Activated CD8-positive, alpha-beta T cell treated with anti-CD3 and anti-CD28 coated beads for 36 hours (primary cell): ENCODE data around the gene COG7. TPM values are rescaled to one million over a fixed set of nuclear protein-coding genes. Genes with fewer than 3 reads are reported as not detected.

Experiments
- ATAC-seq: fragments of 200-7000 bp; cut with Tn5 transposase; one replicate; pipeline ENCODE4 v1.10.0; 2021; ENCODE audit warnings: mild to moderate bottlenecking, moderate library complexity
- CTCF ChIA-PET: fragments of 350-600 bp; sonication (Branson Sonifier 250); formaldehyde crosslinking; loops from one replicate; lab custom pipeline; 2021; ENCODE audit warnings: antibody characterized with exemption; lab: Charles Lee
- POLR2A ChIA-PET: fragments of 350-600 bp; sonication (Branson Sonifier 250); formaldehyde crosslinking; loops from one replicate; lab custom pipeline; 2021; ENCODE audit warnings: antibody characterized with exemption; lab: Charles Lee
- DNase-seq: peaks from one replicate; pipeline ENCODE4 v3.0.0-alpha.2; 2020
- H3K27ac Mint-ChIP-seq: one replicate; pipeline ENCODE4 v1.8.0; 2021; ENCODE audit warnings: mild to moderate bottlenecking, mixed read lengths
- H3K27me3 Mint-ChIP-seq: one replicate; pipeline ENCODE4 v1.8.0; 2021; ENCODE audit warnings: mixed read lengths
- H3K36me3 Mint-ChIP-seq: one replicate; pipeline ENCODE4 v1.8.0; 2021; ENCODE audit warnings: low read depth, mixed read lengths
- H3K4me1 Mint-ChIP-seq: one replicate; pipeline ENCODE4 v1.8.0; 2021; ENCODE audit warnings: low read depth, mixed read lengths
- H3K4me3 Mint-ChIP-seq: one replicate; pipeline ENCODE4 v1.8.0; 2021; ENCODE audit warnings: mild to moderate bottlenecking, moderate library complexity, mixed read lengths
- H3K9me3 Mint-ChIP-seq: one replicate; pipeline ENCODE4 v1.8.0; 2021; ENCODE audit warnings: mixed read lengths
- intact Hi-C: fragments of 100-400 bp; cut with micrococcal nuclease; formaldehyde crosslinking; loops from one replicate; pipeline ENCODE4 v1.10.0; 2022
- total RNA-seq, 2 experiments: library from RNA; stranded (reverse); gene quantifications; one replicate each; pipeline ENCODE4 v1.2.3, GENCODE V29; 2021
- TF ChIP-seq, protein P1 (sequence below): fragments of 200-600 bp; IDR thresholded peaks from one replicate; pipeline ENCODE4 v1.8.0; 2022; ENCODE audit warnings: antibody characterized with exemption, mild to moderate bottlenecking

COG7 gene
- total RNA-seq, 2 experiments from 2014 or later = 16.4 to 16.7 TPM

GRCh38 chr16:23380501-23380951, 72.5 kb downstream of the COG7 start:
- H3K4me1 Mint-ChIP-seq = no peaks in the 10 kb centered on the region
- CTCF ChIA-PET = no interaction called here
- peaks cover 3% of the 10 kb centered on the region for H3K27me3 Mint-ChIP-seq
- TF ChIP-seq, protein P1, sequence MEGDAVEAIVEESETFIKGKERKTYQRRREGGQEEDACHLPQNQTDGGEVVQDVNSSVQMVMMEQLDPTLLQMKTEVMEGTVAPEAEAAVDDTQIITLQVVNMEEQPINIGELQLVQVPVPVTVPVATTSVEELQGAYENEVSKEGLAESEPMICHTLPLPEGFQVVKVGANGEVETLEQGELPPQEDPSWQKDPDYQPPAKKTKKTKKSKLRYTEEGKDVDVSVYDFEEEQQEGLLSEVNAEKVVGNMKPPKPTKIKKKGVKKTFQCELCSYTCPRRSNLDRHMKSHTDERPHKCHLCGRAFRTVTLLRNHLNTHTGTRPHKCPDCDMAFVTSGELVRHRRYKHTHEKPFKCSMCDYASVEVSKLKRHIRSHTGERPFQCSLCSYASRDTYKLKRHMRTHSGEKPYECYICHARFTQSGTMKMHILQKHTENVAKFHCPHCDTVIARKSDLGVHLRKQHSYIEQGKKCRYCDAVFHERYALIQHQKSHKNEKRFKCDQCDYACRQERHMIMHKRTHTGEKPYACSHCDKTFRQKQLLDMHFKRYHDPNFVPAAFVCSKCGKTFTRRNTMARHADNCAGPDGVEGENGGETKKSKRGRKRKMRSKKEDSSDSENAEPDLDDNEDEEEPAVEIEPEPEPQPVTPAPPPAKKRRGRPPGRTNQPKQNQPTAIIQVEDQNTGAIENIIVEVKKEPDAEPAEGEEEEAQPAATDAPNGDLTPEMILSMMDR = no peak
- no peak overlapping the region for H3K27ac Mint-ChIP-seq
- DNase-seq (no peak), ATAC-seq (no peak)
- no peaks in the 10 kb centered on the region for H3K36me3 Mint-ChIP-seq
- no peaks in the 10 kb centered on the region for H3K9me3 Mint-ChIP-seq
- intact Hi-C loops = loop anchor here (10.0 kb wide), 1 partner anchor 56 kb away; no protein-coding TSS in a partner anchor
- no peak overlapping the region for H3K4me3 Mint-ChIP-seq
- POLR2A ChIA-PET = no interaction called here

- ChIA-PET CTCF (no interaction called here), POLR2A (no interaction called here)
- ATAC-seq (no peak), DNase-seq (no peak)
- Mint-ChIP-seq H3K27me3 (peaks cover 3% of the 10 kb centered on the region), H3K4me3 (no peak overlapping the region), H3K9me3 (no peaks in the 10 kb centered on the region), H3K4me1 (no peaks in the 10 kb centered on the region), H3K27ac (no peak overlapping the region), H3K36me3 (no peaks in the 10 kb centered on the region)
- intact Hi-C loops = loop anchor here (10.0 kb wide), 1 partner anchor 55 kb away; no protein-coding TSS in a partner anchor
- TF ChIP-seq, protein P1 = no peak
These were observed 73.3 kb downstream of the COG7 start for GRCh38 chr16:23379707-23380106.

GRCh38 chr16:23378921-23379320, 74.1 kb downstream of the COG7 start:
- H3K36me3 Mint-ChIP-seq = no peaks in the 10 kb centered on the region
- no peak for DNase-seq
- intact Hi-C loops = no loop called here
- ATAC-seq = no peak
- no peaks in the 10 kb centered on the region for H3K4me1 Mint-ChIP-seq
- TF ChIP-seq, protein P1 = no peak
- no peak overlapping the region for H3K4me3 Mint-ChIP-seq
- CTCF ChIA-PET = no interaction called here
- H3K27me3 Mint-ChIP-seq = peaks cover 3% of the 10 kb centered on the region
- POLR2A ChIA-PET = interaction anchor here (0.6 kb wide), 1 partner anchor 9 kb away, joined by 3 read pairs; no protein-coding TSS in a partner anchor
- no peaks in the 10 kb centered on the region for H3K9me3 Mint-ChIP-seq
- H3K27ac Mint-ChIP-seq = no peak overlapping the region

GRCh38 chr16:23378256-23378655, 74.7 kb downstream of the COG7 start:
- Mint-ChIP-seq H3K36me3 (no peaks in the 10 kb centered on the region), H3K4me3 (no peak overlapping the region), H3K4me1 (no peaks in the 10 kb centered on the region), H3K9me3 (no peaks in the 10 kb centered on the region), H3K27ac (no peak overlapping the region), H3K27me3 (peaks cover 8% of the 10 kb centered on the region)
- ATAC-seq (no peak), DNase-seq (no peak)
- POLR2A ChIA-PET = interaction anchor here (0.6 kb wide), 1 partner anchor 8 kb away, joined by 3 read pairs; no protein-coding TSS in a partner anchor
- intact Hi-C loops = no loop called here
- CTCF ChIA-PET = no interaction called here
- TF ChIP-seq, protein P1 = no peak

- Mint-ChIP-seq H3K4me3 (no peak overlapping the region), H3K4me1 (no peaks in the 10 kb centered on the region), H3K9me3 (no peaks in the 10 kb centered on the region), H3K27me3 (peaks cover 8% of the 10 kb centered on the region), H3K27ac (no peak overlapping the region), H3K36me3 (no peaks in the 10 kb centered on the region)
- ATAC-seq (no peak), DNase-seq (no peak)
- ChIA-PET POLR2A (no interaction called here), CTCF (no interaction called here)
- intact Hi-C loops = no loop called here
- TF ChIP-seq, protein P1 = no peak
These were observed 75.7 kb downstream of the COG7 start for GRCh38 chr16:23377071-23377931.
